GM12892 (cell line): ENCODE data around the gene RPS28.
"Not testable (repeated sequence)": the region's sequence is repeated elsewhere in the genome, so short reads cannot be mapped to it uniquely, and the experiment has no call there.

Source experiments
- POLR2A ChIP-seq: IDR thresholded peaks from 2 replicates; pipeline ENCODE4 v1.6.1; 2011; ENCODE audit warnings: low read depth, low read length, control low read depth
- POLR2AphosphoS5 ChIP-seq: IDR thresholded peaks from 2 replicates; pipeline ENCODE4 v1.6.1; 2011; ENCODE audit warnings: low read depth, low read length, control low read depth

GRCh38 chr19:8352845-8353244 lies 31.5 kb downstream of the RPS28 start:
- TF ChIP-seq POLR2AphosphoS5, POLR2A: not testable (repeated sequence)
